Endothelial cell (in vitro differentiated cells): ENCODE results near the gene MARCHF10. TPM values are rescaled to one million over a fixed set of nuclear protein-coding genes. Genes with fewer than 3 reads are reported as not detected.

Source experiments
- DNase-seq: peaks from one replicate; pipeline ENCODE4 v3.0.0; 2021; ENCODE audit warnings: low spot score
- H3K27ac Mint-ChIP-seq: one replicate; pipeline ENCODE4 v1.8.0; 2021; ENCODE audit warnings: mixed read lengths, inconsistent platforms; ENCODE audit not compliant: unreplicated experiment
- H3K27me3 Mint-ChIP-seq: one replicate; pipeline ENCODE4 v1.8.0; 2021; ENCODE audit warnings: mild to moderate bottlenecking, moderate library complexity, mixed read lengths, inconsistent platforms; ENCODE audit not compliant: unreplicated experiment
- H3K36me3 Mint-ChIP-seq: one replicate; pipeline ENCODE4 v1.8.0; 2021; ENCODE audit warnings: mild to moderate bottlenecking, low read depth, mixed read lengths, inconsistent platforms; ENCODE audit not compliant: unreplicated experiment
- H3K4me1 Mint-ChIP-seq: one replicate; pipeline ENCODE4 v1.8.0; 2021; ENCODE audit warnings: mild to moderate bottlenecking, mixed read lengths, inconsistent platforms; ENCODE audit not compliant: unreplicated experiment
- H3K4me3 Mint-ChIP-seq: one replicate; pipeline ENCODE4 v1.8.0; 2021; ENCODE audit warnings: mild to moderate bottlenecking, mixed read lengths, inconsistent platforms; ENCODE audit not compliant: unreplicated experiment
- H3K9me3 Mint-ChIP-seq: one replicate; pipeline ENCODE4 v1.8.0; 2021; ENCODE audit warnings: mixed read lengths, inconsistent platforms; ENCODE audit not compliant: unreplicated experiment
- total RNA-seq: library from RNA; stranded (reverse); fragmentation: NEBNext Ultra II Directional; extraction: Animal tissue kit (Norgen Biotek cat#: 25700); gene quantifications from one replicate; pipeline ENCODE4 v1.2.1, GENCODE V29; 2021; ENCODE audit not compliant: unreplicated experiment
- TF ChIP-seq, protein P1 (sequence below): fragments of 200-600 bp; sonication (generic); IDR thresholded peaks from one replicate; pipeline ENCODE4 v1.5.0; 2021; ENCODE audit warnings: antibody characterized with exemption; ENCODE audit not compliant: unreplicated experiment

MARCHF10 gene
- total RNA-seq, 1 donor from 2014 or later, result not detected

DNA sequence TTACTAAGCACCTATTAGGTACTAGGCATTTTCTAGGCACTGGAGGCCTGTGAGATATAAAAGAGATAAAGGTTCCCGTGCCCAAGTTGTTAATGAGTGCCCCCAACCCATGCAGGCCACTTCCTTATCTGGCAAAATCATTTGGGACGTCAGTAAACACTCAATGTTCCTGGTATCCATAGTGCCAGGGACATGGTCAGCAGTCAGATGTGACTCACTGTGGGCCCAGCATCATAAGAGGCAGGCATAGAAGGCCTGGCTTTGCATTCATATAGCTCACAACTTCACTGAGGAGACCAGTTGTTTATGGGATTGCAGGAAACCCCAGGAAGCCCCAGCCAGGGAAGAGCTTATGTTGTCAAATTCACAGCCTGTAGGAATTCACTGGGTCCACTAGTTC, 99.5 kb downstream of the MARCHF10 start:
- H3K27me3 Mint-ChIP-seq, result peaks cover 4% of the 10 kb centered on the region
- no peaks in the 10 kb centered on the region for H3K9me3 Mint-ChIP-seq
- no peak for DNase-seq
- TF ChIP-seq, protein P1, sequence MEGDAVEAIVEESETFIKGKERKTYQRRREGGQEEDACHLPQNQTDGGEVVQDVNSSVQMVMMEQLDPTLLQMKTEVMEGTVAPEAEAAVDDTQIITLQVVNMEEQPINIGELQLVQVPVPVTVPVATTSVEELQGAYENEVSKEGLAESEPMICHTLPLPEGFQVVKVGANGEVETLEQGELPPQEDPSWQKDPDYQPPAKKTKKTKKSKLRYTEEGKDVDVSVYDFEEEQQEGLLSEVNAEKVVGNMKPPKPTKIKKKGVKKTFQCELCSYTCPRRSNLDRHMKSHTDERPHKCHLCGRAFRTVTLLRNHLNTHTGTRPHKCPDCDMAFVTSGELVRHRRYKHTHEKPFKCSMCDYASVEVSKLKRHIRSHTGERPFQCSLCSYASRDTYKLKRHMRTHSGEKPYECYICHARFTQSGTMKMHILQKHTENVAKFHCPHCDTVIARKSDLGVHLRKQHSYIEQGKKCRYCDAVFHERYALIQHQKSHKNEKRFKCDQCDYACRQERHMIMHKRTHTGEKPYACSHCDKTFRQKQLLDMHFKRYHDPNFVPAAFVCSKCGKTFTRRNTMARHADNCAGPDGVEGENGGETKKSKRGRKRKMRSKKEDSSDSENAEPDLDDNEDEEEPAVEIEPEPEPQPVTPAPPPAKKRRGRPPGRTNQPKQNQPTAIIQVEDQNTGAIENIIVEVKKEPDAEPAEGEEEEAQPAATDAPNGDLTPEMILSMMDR, result no peak
- peaks cover 24% of the 10 kb centered on the region for H3K4me1 Mint-ChIP-seq
- H3K4me3 Mint-ChIP-seq, result no peak overlapping the region
- no peak overlapping the region for H3K27ac Mint-ChIP-seq
- peaks cover 14% of the 10 kb centered on the region for H3K36me3 Mint-ChIP-seq

DNA sequence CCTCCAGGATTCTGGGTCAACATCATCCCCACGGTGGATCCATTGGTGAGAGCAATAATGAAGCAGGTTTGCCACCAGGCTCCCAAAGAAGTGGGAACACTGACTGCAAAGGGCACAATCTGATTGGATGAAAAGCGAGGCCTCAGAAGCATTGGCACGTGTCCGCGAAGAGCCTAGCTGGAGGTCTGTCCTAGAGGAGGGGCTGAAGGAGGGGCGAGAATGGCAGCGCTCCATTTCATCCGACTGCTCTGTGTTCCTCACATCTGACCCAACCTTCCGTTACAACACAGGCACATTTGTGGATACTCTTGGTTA, 100.7 kb downstream of the MARCHF10 start:
- Mint-ChIP-seq H3K27ac (no peak overlapping the region), H3K36me3 (peaks cover 14% of the 10 kb centered on the region), H3K27me3 (peaks cover 2% of the 10 kb centered on the region), H3K9me3 (no peaks in the 10 kb centered on the region), H3K4me3 (peak overlapping the region; percentile 43), H3K4me1 (peaks cover 24% of the 10 kb centered on the region)
- TF ChIP-seq, protein P1, result no peak
- DNase-seq, result no peak

DNA sequence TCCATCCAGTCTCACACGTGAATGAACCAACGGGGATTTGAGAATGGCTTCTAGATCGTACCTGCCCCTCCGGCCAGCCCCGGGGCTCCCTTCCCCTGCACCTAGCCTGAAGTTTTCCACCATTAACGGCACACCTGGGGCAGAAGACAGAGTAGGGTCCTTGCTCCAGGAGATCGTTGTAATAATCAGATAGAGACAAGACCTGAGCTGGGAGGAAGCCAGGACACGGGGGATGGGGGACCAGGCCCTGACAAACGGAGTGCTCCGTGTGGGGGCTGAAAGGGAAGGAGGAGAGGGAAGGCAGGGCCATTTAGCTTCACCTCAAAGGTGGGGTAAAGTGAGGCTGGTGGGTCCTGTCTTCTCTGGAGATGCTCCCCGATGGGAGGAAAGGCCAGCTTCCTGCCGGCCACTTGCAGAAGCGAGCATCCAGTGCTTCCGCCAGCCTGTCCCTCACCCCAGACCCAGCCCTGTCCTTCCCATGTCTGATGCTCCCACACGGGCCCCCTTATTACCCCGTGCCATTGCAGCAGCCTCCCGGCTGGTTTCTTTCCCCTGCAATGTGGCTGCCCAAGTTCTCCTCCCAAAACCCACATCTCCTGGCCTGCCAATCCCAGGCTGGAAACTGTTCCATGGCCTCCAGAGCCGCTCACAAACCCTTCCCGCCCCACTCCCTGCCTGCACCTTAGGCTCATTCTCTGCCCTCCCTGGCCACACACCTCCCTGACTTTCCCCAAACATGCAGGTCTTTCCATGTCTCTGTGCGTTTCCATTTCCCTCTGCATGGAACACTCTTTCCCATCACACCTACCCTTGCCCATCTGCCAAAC, 101.3 kb downstream of the MARCHF10 start:
- H3K4me3 Mint-ChIP-seq, result peak overlapping the region; percentile 80
- TF ChIP-seq, protein P1, result no peak
- H3K4me1 Mint-ChIP-seq, result peaks cover 24% of the 10 kb centered on the region
- H3K9me3 Mint-ChIP-seq, result no peaks in the 10 kb centered on the region
- peak overlapping the region; percentile 87 for H3K27ac Mint-ChIP-seq
- no peak for DNase-seq
- H3K36me3 Mint-ChIP-seq, result peaks cover 14% of the 10 kb centered on the region
- peaks cover 2% of the 10 kb centered on the region for H3K27me3 Mint-ChIP-seq

DNA sequence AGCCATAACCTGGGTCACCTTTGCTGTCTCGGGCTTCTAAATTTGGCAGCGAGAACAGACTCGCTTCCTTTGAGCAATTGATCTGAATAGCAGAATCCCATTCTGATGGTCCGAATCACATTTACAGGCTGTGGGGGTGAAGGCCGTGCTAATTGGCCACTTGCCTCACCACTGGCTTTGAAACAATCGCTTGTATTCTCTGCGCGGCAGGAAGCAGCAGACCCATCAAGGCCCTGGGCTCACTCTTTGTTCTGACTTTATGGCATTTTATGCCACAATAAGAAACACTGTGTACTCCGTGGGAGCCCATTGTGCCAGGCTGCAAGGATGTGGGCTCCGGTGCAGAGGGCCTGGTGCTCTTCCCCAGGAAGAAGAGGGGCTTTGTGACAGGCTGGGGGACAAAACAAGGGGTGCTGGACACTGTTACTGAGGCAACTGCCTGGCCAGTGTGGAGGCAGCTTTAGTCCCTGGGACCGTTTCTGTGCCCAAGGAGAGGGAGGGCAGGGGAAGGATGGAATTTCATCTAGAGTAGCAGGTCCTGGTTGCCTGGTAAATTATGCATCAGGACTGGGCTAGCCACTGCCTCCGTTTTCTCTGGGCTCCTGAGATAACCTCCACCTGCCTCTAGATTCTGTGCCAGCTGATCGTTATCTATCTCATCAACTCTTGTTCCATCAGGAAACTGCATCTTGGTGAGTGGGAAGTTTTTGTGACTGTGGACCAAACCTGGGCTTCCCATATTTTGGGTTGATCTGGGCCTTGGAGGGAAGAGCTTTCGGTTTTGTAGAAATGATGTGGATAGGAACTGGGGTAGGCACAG, 102.1 kb downstream of the MARCHF10 start:
- DNase-seq, result no peak
- Mint-ChIP-seq H3K4me1 (peaks cover 24% of the 10 kb centered on the region), H3K36me3 (peaks cover 14% of the 10 kb centered on the region), H3K27me3 (peaks cover 2% of the 10 kb centered on the region), H3K27ac (peak overlapping the region; percentile 87), H3K9me3 (no peaks in the 10 kb centered on the region), H3K4me3 (peak overlapping the region; percentile 90)
- TF ChIP-seq, protein P1, result no peak
